Heart right ventricle (tissue), 16 donors: ENCODE measurements around the gene NPIPB9. TPM values are rescaled to one million over a fixed set of nuclear protein-coding genes. Genes with fewer than 3 reads are reported as not detected.
"Not testable (repeated sequence)": the region's sequence is repeated elsewhere in the genome, so short reads cannot be mapped to it uniquely, and the experiment has no call there.

ENCODE experiments used
- ATAC-seq, 8 donors: fragments of 200-7000 bp; cut with Tn5 transposase; one replicate each; pipeline ENCODE4 v1.9.1; 2020; ENCODE audit warnings: mild to moderate bottlenecking in 8 of 8, moderate library complexity in 8 of 8, moderate number of reproducible peaks in 1 of 8
- DNase-seq, 2 donors: peaks; one replicate each; pipeline ENCODE4 v3.0.0-alpha.2; 2020
- H3K27ac ChIP-seq, 10 donors: fragments of 200-600 bp; sonication (generic) in 2 of 10; one replicate each; pipeline versions ENCODE4 v1.5.0 to v1.8.0; 2020 to 2022; ENCODE audit warnings: mild to moderate bottlenecking in 3 of 10
- H3K27me3 ChIP-seq, 7 donors: fragments of 200-600 bp; one replicate each; pipeline ENCODE4 v1.8.0; 2021 to 2022; ENCODE audit warnings: mild to moderate bottlenecking in 2 of 7
- H3K36me3 ChIP-seq, 9 donors: fragments of 200-600 bp; sonication (generic) in 1 of 9; one replicate each; pipeline versions ENCODE4 v1.5.0 to v1.8.0; 2020 to 2022; ENCODE audit warnings: mild to moderate bottlenecking in 2 of 9
- H3K4me1 ChIP-seq, 9 donors: fragments of 200-600 bp; sonication (generic) in 1 of 9; one replicate each; pipeline versions ENCODE4 v1.5.0 to v1.8.0; 2020 to 2022; ENCODE audit warnings: mild to moderate bottlenecking in 4 of 9
- H3K4me3 ChIP-seq, 10 donors: fragments of 200-600 bp; sonication (generic) in 2 of 10; one replicate each; pipeline versions ENCODE4 v1.5.0 to v1.8.0; 2020 to 2022; ENCODE audit warnings: mild to moderate bottlenecking in 7 of 10, moderate library complexity in 2 of 10
- H3K9me3 ChIP-seq, 11 donors: fragments of 200-600 bp in 10 of 11; sonication (generic) in 2 of 11; one replicate each; pipeline versions ENCODE4 v1.5.0 to v1.8.0; 2013 to 2022; ENCODE audit warnings: mild to moderate bottlenecking in 2 of 11, control low read depth in 1 of 11, moderate library complexity in 1 of 11
- WGBS, 2 donors: extraction: QIAGEN DNeasy Blood & Tissue Kit; methylation state at CpG; one replicate each; pipeline ENCODE4 v1.1.7; 2013; ENCODE audit warnings: inconsistent platforms in 1 of 2; 5-methylcytosine and 5-hydroxymethylcytosine counted together
- intact Hi-C, 10 donors: fragments of 100-400 bp; cut with DNase I; formaldehyde crosslinking; loops; one replicate each; pipeline versions ENCODE4 v1.11.1 to v1.14.2; 2022
- microRNA-seq, 2 donors: library from miRNA; unstranded; fragments of <30 nt; microRNA quantifications; one replicate each; pipeline ENCODE4 v1.2.0, GENCODE V29; 2021
- polyA plus RNA-seq, 2 donors: library from polyadenylated mRNA; stranded (reverse); fragments of 200-250 nt; gene quantifications; one replicate each; pipeline ENCODE4 v1.2.3, GENCODE V29; 2013
- total RNA-seq, 10 donors: library from RNA; stranded (reverse); fragmentation: NEBNext Ultra II Directional in 3 of 10; extraction: Animal tissue kit (Norgen Biotek cat#: 25700) in 3 of 10; gene quantifications; one replicate each; pipeline versions ENCODE4 v1.2.1 to v1.2.4, GENCODE V29; 2021 to 2023
- TF ChIP-seq, protein P1 (sequence below), 9 donors: fragments of 200-600 bp; sonication (generic) in 2 of 9; IDR thresholded peaks; one replicate each; pipeline versions ENCODE4 v1.5.0 to v1.8.0; 2021 to 2022; ENCODE audit warnings: antibody characterized with exemption in 9 of 9, mild to moderate bottlenecking in 5 of 9, moderate library complexity in 1 of 9
- donor health status: Arrhythmogenic right ventricular cardiomyopathy.
- donor health status: ischemic (EF 13 %, LVEDD 7.1; RV severe dilation, severe dysfunction).
- donor health status: healthy with polysubstance abuse.
- donor health status: DM: no; HTN: yes; CAD: no.
- donor health status: DM: no; HTN: no; CAD: no.
- donor health status: ischemic (EF 25% LVEDD 6.9; RV normal size, moderate dysfunction).
- donor health status: ischemic (EF 25% LVEDD 5.7; RV mildly dilated, moderate dysfunction).
- donor health status: healthy.
- donor health status: DM: yes; HTN: yes; CAD: no.
- donor health status: Ischemic cardiomyopathy.
- donor health status: ischemic (EF 35%, LVEDD 5.7; RV mildly dilated, moderate dysfunction).
- donor health status: nonischemic (EF 11% LVEDD 7.7; RV severe dilation, severe dysfunction).
- donor health status: DM: yes; HTN: yes; CAD: no.
- donor health status: PGD.
- donor health status: ischemic (EF 29% LVEDD 5.4; RV normal size, mild dysfunction).
- donor health status: nonischemic (EF 23%, LVEDD 6.1; RV moderate dilation, normal function).

Gene NPIPB9
- total and polyA plus RNA-seq, 12 donors, result 0.10 to 1.4 (median 0.59) TPM; not detected in 5

DNA sequence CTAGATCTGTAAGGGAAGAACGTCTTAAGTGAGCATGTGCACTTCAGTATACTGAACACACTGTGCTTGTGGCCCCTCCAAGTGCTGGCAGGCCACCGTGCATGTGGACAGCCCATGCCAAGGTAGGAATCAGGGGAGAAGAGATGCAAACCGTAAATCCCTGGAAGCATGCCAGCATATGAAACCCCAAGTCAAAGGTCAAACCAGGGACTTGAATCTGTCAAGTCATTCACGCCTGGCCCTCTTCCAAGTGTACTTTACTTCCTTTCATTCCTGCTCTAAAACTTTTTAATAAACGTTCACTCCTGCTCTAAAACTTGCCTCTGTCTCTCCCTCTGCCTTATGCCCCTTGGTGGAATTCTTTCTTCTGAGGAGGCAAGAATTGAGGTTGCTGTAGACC is 68.4 kb downstream of the NPIPB9 start:
- H3K27ac ChIP-seq, result peak overlapping the region in 1 of 10 donors; percentile 53
- no peaks in the 10 kb centered on the region for H3K27me3 ChIP-seq
- intact Hi-C loops, result loop anchor here in 6 of 10 donors (5.0 to 10.0 kb wide), 5 partner anchors 42 to 127 kb away; partner anchors contain the start of genes RABEP2 (in 2 of the 6), CD19 (in 1 of the 6) and SH2B1 (in 1 of the 6)
- peaks cover 0 to 9% (median 0%) of the 10 kb centered on the region in 9 donors for H3K36me3 ChIP-seq
- 86 to 93% methylated on average over 5 of the region's 5 CpGs for WGBS, 2 donors
- DNase-seq (no peak), ATAC-seq (no peak)
- TF ChIP-seq, protein P1, sequence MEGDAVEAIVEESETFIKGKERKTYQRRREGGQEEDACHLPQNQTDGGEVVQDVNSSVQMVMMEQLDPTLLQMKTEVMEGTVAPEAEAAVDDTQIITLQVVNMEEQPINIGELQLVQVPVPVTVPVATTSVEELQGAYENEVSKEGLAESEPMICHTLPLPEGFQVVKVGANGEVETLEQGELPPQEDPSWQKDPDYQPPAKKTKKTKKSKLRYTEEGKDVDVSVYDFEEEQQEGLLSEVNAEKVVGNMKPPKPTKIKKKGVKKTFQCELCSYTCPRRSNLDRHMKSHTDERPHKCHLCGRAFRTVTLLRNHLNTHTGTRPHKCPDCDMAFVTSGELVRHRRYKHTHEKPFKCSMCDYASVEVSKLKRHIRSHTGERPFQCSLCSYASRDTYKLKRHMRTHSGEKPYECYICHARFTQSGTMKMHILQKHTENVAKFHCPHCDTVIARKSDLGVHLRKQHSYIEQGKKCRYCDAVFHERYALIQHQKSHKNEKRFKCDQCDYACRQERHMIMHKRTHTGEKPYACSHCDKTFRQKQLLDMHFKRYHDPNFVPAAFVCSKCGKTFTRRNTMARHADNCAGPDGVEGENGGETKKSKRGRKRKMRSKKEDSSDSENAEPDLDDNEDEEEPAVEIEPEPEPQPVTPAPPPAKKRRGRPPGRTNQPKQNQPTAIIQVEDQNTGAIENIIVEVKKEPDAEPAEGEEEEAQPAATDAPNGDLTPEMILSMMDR (IDR thresholded peaks at IDR 0.05), result no peak
- H3K4me1 ChIP-seq, result peaks cover 4 to 21% (median 13%) of the 10 kb centered on the region in 9 donors
- no peaks in the 10 kb centered on the region for H3K9me3 ChIP-seq
- no peak overlapping the region for H3K4me3 ChIP-seq

DNA sequence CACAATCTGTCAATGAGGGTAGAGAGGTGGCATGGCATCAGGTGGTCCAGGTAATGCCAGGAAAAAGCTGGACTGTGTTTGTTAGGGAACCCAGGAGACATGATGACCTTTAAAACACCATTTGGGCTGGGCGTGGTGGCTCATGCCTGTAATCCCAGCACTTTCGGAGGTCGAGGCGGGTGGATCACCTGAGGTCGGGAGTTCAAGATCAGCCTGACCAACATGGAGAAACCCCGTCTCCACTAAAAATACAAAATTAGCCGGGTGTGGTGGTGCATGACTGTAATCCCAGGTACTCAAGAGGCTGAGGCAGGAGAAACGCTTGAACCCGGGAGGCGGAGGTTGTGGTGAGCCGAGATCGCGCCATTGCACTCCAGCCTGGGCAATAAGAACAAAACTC is 69.0 kb downstream of the NPIPB9 start:
- not testable (repeated sequence) for DNase-seq, H3K9me3 ChIP-seq, H3K4me3 ChIP-seq, ATAC-seq, H3K27me3 ChIP-seq
- peaks cover 8 to 27% (median 18%) of the 10 kb centered on the region in 9 donors for H3K4me1 ChIP-seq
- intact Hi-C loops, result loop anchor here in 6 of 10 donors (5.0 to 10.0 kb wide), 5 partner anchors 42 to 127 kb away; partner anchors contain the start of genes RABEP2 (in 2 of the 6), CD19 (in 1 of the 6) and SH2B1 (in 1 of the 6)
- H3K27ac ChIP-seq, result peak overlapping the region in 1 of 10 donors; percentile 53
- 93 to 97% methylated on average over 13 of the region's 13 CpGs for WGBS, 2 donors
- H3K36me3 ChIP-seq, result peaks cover 0 to 15% (median 0%) of the 10 kb centered on the region in 9 donors

DNA sequence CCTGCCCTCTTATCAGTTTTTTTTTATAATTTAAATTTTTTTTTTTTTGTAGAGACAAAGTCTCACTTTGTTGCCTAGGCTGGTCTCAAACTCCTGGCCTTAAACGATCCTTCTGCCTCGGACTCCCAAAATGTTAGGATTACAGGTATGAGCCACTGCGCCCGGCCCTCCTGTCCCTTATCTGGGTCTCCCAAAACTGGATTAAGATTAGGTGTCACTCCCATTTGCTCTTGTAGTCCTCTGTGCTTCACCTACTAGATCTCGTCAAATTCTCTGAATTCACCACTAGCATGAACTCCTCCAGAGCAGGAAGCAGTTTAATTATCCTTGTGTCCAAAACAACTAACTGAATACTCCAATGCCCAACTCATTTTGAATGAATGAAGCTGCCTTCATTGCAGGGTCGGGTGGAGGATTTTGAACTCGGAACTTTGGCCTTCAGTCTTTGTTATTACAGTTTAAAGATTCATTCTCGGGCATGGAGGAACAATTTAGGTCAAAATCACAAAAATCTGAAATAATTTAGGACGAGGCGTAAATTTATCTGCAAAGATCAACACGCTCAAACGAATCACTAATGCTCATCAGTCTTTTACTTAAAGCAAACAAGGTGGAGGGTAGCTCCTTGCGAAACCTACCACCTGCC is 70.4 kb downstream of the NPIPB9 start:
- H3K4me1 ChIP-seq, result peaks cover 8 to 34% (median 23%) of the 10 kb centered on the region in 9 donors
- H3K9me3 ChIP-seq, result no peaks in the 10 kb centered on the region
- WGBS, 2 donors, result 23 to 24% methylated on average over 13 of the region's 13 CpGs
- peak overlapping the region; percentile 79 to 100 (median 100) for H3K4me3 ChIP-seq
- no peak for DNase-seq
- peak overlapping the region; percentile 92 to 100 (median 100) for H3K27ac ChIP-seq
- TF ChIP-seq, protein P1 (IDR thresholded peaks at IDR 0.05), result no peak
- intact Hi-C loops, result loop anchor here in 6 of 10 donors (1.0 to 10.0 kb wide), 7 partner anchors 24 to 125 kb away; partner anchors contain the start of genes RABEP2 (in 2 of the 6), CD19 (in 1 of the 6), SH2B1 (in 1 of the 6) and TUFM (in 1 of the 6)
- peaks cover 0 to 29% (median 8%) of the 10 kb centered on the region in 9 donors for H3K36me3 ChIP-seq
- no peak for ATAC-seq
- no peaks in the 10 kb centered on the region for H3K27me3 ChIP-seq

Small RNA genes lying within 50 kb of the gene (microRNA-seq; reads per million reads assigned to microRNA genes)
- gene MIR6862-2, result 0 reads per million in 2 donors

Other genes with a start within 250 kb of the NPIPB9 start
- under 1 TPM in 1 of 10 donors, not detected in 9; 0.49 TPM for gene IL27, start 245.0 kb upstream of the NPIPB9 start, total RNA-seq
- gene IL27, start 245.0 kb upstream of the NPIPB9 start, polyA plus RNA-seq, result under 1 TPM in 1 of 2 donors, not detected in 1; 0.04 TPM
- 10 to 100 TPM; 16.7 to 58.1 (median 27.9) TPM for gene NUPR1, start 212.8 kb upstream of the NPIPB9 start, total RNA-seq
- 10 to 100 TPM; 62.9 to 74.4 TPM for gene NUPR1, start 212.8 kb upstream of the NPIPB9 start, polyA plus RNA-seq
- 10 to 100 TPM; 11.1 to 20.9 (median 13.6) TPM for gene SGF29, start 197.9 kb upstream of the NPIPB9 start, total RNA-seq
- gene SGF29, start 197.9 kb upstream of the NPIPB9 start, polyA plus RNA-seq, result 10 to 100 TPM; 17.1 to 35.1 TPM
- gene SULT1A2, start 154.7 kb upstream of the NPIPB9 start, total RNA-seq, result 1 to 10 TPM in 2 of 10 donors, under 1 TPM in 8; 0.24 to 1.7 (median 0.64) TPM
- 1 to 10 TPM in 1 of 2 donors, under 1 TPM in 1; 0.28 to 1.2 TPM for gene SULT1A2, start 154.7 kb upstream of the NPIPB9 start, polyA plus RNA-seq
- gene SULT1A1, start 141.7 kb upstream of the NPIPB9 start, total RNA-seq, result 10 to 100 TPM in 9 of 10 donors, 1 to 10 TPM in 1; 8.3 to 25.3 (median 17.0) TPM
- gene SULT1A1, start 141.7 kb upstream of the NPIPB9 start, polyA plus RNA-seq, result 10 to 100 TPM in 1 of 2 donors, 1 to 10 TPM in 1; 9.0 to 10.8 TPM
- under 1 TPM in 1 of 10 donors, not detected in 9; 0.61 TPM for gene NPIPB8, start 113.7 kb upstream of the NPIPB9 start, total RNA-seq
- gene NPIPB8, start 113.7 kb upstream of the NPIPB9 start, polyA plus RNA-seq, result not detected
- gene EIF3C, start 40.3 kb upstream of the NPIPB9 start, total RNA-seq, result 100 to 1,000 TPM; 256 to 544 (median 401) TPM
- gene EIF3C, start 40.3 kb upstream of the NPIPB9 start, polyA plus RNA-seq, result 1,000 to 10,000 TPM in 1 of 2 donors, 100 to 1,000 TPM in 1; 549 to 1,102 TPM
- gene ATXN2L, start 71.2 kb downstream of the NPIPB9 start, total RNA-seq, result 10 to 100 TPM; 37.4 to 66.2 (median 45.9) TPM
- 10 to 100 TPM; 36.0 to 99.9 TPM for gene ATXN2L, start 71.2 kb downstream of the NPIPB9 start, polyA plus RNA-seq
- gene TUFM, start 94.6 kb downstream of the NPIPB9 start, total RNA-seq, result 100 to 1,000 TPM; 193 to 250 (median 236) TPM
- gene TUFM, start 94.6 kb downstream of the NPIPB9 start, polyA plus RNA-seq, result 100 to 1,000 TPM; 286 to 362 TPM
- gene SH2B1, start 112.1 kb downstream of the NPIPB9 start, total RNA-seq, result 10 to 100 TPM; 30.6 to 54.5 (median 36.6) TPM
- gene SH2B1, start 112.1 kb downstream of the NPIPB9 start, polyA plus RNA-seq, result 10 to 100 TPM; 30.2 to 72.1 TPM
- gene ATP2A1, start 126.7 kb downstream of the NPIPB9 start, total RNA-seq, result 1 to 10 TPM in 1 of 10 donors, under 1 TPM in 9; 0.13 to 1.0 (median 0.23) TPM
- gene ATP2A1, start 126.7 kb downstream of the NPIPB9 start, polyA plus RNA-seq, result under 1 TPM; 0.13 to 0.44 TPM
- 10 to 100 TPM; 11.8 to 20.0 (median 15.5) TPM for gene RABEP2, start 173.5 kb downstream of the NPIPB9 start, total RNA-seq
- gene RABEP2, start 173.5 kb downstream of the NPIPB9 start, polyA plus RNA-seq, result 10 to 100 TPM; 18.7 to 47.6 TPM
- under 1 TPM in 1 of 10 donors, not detected in 9; 0.19 TPM for gene CD19, start 180.2 kb downstream of the NPIPB9 start, total RNA-seq
- under 1 TPM in 1 of 2 donors, not detected in 1; 0.06 TPM for gene CD19, start 180.2 kb downstream of the NPIPB9 start, polyA plus RNA-seq
- 10 to 100 TPM; 13.8 to 22.5 (median 17.0) TPM for gene NFATC2IP, start 199.2 kb downstream of the NPIPB9 start, total RNA-seq
- 10 to 100 TPM; 15.7 to 24.4 TPM for gene NFATC2IP, start 199.2 kb downstream of the NPIPB9 start, polyA plus RNA-seq
- gene SPNS1, start 223.0 kb downstream of the NPIPB9 start, total RNA-seq, result 10 to 100 TPM; 12.9 to 23.3 (median 17.2) TPM
- 10 to 100 TPM; 42.5 to 44.5 TPM for gene SPNS1, start 223.0 kb downstream of the NPIPB9 start, polyA plus RNA-seq
- 1 to 10 TPM in 6 of 10 donors, under 1 TPM in 4; 0.35 to 6.7 (median 1.6) TPM for gene LAT, start 233.3 kb downstream of the NPIPB9 start, total RNA-seq
- 1 to 10 TPM; 1.8 to 7.2 TPM for gene LAT, start 233.3 kb downstream of the NPIPB9 start, polyA plus RNA-seq